ENCODE data around the gene AQP12A. TPM values are rescaled to one million over a fixed set of nuclear protein-coding genes. Genes with fewer than 3 reads are reported as not detected.

AQP12A gene
- total RNA-seq, 1 experiment from 2014 or later = not detected

DNA sequence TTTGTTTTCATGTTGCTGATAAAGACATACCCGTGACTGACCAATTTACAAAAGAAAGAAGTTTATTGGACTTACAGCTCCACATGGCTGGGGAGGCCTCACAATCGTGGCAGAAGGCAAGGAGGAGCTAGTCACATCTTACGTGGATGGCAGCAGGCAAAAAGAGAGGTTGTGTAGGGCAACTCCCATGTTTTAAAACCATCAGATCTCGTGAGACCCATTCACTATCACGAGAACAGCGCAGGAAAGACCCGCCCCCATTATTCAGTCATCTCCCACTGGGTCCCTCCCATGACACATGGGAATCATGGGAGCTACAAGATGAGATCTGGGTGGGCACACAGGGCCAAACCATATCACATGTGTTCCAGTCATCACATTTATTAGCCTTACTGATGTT, 16.8 kb downstream of the AQP12A start:
- H3K36me3 ChIP-seq (ENCODE audit: low read depth, low read length) = no peaks in the 10 kb centered on the region
- no peaks in the 10 kb centered on the region for H3K9me2 ChIP-seq (replicated peaks; ENCODE audit: low read length)
- no peaks in the 10 kb centered on the region for H3K9me3 ChIP-seq (ENCODE audit: low read length)
- intact Hi-C loops (cut with micrococcal nuclease) = no loop called here
- H3K9ac ChIP-seq (ENCODE audit: low read length) = no peak overlapping the region
- no peak overlapping the region for H2AFZ ChIP-seq (ENCODE audit: low read length)
- no peaks in the 10 kb centered on the region for H3F3A ChIP-seq (ENCODE audit: low read length, unreplicated experiment)
- BruUV-seq (replicated peaks) = no TSS peak
- no peaks in the 10 kb centered on the region for H3K79me2 ChIP-seq (ENCODE audit: low read length)
- ATAC-seq (no peak), DNase-seq (no peak)
- TF ChIP-seq EZH2phosphoT487 (IDR thresholded peaks at IDR 0.05; ENCODE audit: borderline replicate concordance, low read length) (no peak), EZH2 (IDR thresholded peaks at IDR 0.05; ENCODE audit: low read length, unreplicated experiment) (no peak)
- TF ChIP-seq, protein P1, sequence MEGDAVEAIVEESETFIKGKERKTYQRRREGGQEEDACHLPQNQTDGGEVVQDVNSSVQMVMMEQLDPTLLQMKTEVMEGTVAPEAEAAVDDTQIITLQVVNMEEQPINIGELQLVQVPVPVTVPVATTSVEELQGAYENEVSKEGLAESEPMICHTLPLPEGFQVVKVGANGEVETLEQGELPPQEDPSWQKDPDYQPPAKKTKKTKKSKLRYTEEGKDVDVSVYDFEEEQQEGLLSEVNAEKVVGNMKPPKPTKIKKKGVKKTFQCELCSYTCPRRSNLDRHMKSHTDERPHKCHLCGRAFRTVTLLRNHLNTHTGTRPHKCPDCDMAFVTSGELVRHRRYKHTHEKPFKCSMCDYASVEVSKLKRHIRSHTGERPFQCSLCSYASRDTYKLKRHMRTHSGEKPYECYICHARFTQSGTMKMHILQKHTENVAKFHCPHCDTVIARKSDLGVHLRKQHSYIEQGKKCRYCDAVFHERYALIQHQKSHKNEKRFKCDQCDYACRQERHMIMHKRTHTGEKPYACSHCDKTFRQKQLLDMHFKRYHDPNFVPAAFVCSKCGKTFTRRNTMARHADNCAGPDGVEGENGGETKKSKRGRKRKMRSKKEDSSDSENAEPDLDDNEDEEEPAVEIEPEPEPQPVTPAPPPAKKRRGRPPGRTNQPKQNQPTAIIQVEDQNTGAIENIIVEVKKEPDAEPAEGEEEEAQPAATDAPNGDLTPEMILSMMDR (conservative IDR thresholded peaks at IDR 0.05; ENCODE audit: low read depth, low read length) = no peak
- H3K27ac ChIP-seq (ENCODE audit: low read length) = no peak overlapping the region
- H3K4me1 ChIP-seq (ENCODE audit: insufficient read depth, low read length) = no peaks in the 10 kb centered on the region
- H3K4me2 ChIP-seq (ENCODE audit: low read length) = no peak overlapping the region
- H4K20me1 ChIP-seq (ENCODE audit: low read length) = no peaks in the 10 kb centered on the region
- POLR2A ChIA-PET (ENCODE audit: unreplicated experiment) = no interaction called here
- CTCF ChIA-PET = interaction anchor here (0.6 kb wide), 1 partner anchor 8 kb away, joined by 3 read pairs; no protein-coding TSS in a partner anchor
- peaks cover 66% of the 10 kb centered on the region for H3K27me3 ChIP-seq (ENCODE audit: low read length)
- no peak overlapping the region for H3K4me3 ChIP-seq (ENCODE audit: low read length)

GRCh38 chr2:240711296-240711695, 19.6 kb downstream of the AQP12A start:
- intact Hi-C loops (cut with micrococcal nuclease) = no loop called here
- DNase-seq (no peak), ATAC-seq (no peak)
- Histone ChIP-seq H3K4me3 (ENCODE audit: low read length) (no peak overlapping the region), H3K4me2 (ENCODE audit: low read length) (no peak overlapping the region), H3K9me3 (ENCODE audit: low read length) (no peaks in the 10 kb centered on the region), H3K79me2 (ENCODE audit: low read length) (no peaks in the 10 kb centered on the region), H3F3A (ENCODE audit: low read length, unreplicated experiment) (no peaks in the 10 kb centered on the region), H3K27ac (ENCODE audit: low read length) (no peak overlapping the region), H3K9ac (ENCODE audit: low read length) (no peak overlapping the region), H3K9me2 (replicated peaks; ENCODE audit: low read length) (no peaks in the 10 kb centered on the region), H2AFZ (ENCODE audit: low read length) (no peak overlapping the region), H3K4me1 (ENCODE audit: insufficient read depth, low read length) (no peaks in the 10 kb centered on the region), H3K27me3 (ENCODE audit: low read length) (peaks cover 64% of the 10 kb centered on the region), H3K36me3 (ENCODE audit: low read depth, low read length) (no peaks in the 10 kb centered on the region), H4K20me1 (ENCODE audit: low read length) (no peaks in the 10 kb centered on the region)
- CTCF ChIA-PET = no interaction called here
- POLR2A ChIA-PET (ENCODE audit: unreplicated experiment) = no interaction called here
- no peak for TF ChIP-seq EZH2phosphoT487 (IDR thresholded peaks at IDR 0.05; ENCODE audit: borderline replicate concordance, low read length)
- TF ChIP-seq, protein P1 (conservative IDR thresholded peaks at IDR 0.05; ENCODE audit: low read depth, low read length) = no peak
- TF ChIP-seq EZH2 (IDR thresholded peaks at IDR 0.05; ENCODE audit: low read length, unreplicated experiment) = no peak
- no TSS peak for BruUV-seq (replicated peaks)

- BruUV-seq (replicated peaks) = no TSS peak
- DNase-seq (no peak), ATAC-seq (no peak)
- H3K4me3 ChIP-seq (ENCODE audit: low read length) = no peak overlapping the region
- no peaks in the 10 kb centered on the region for H3K9me2 ChIP-seq (replicated peaks; ENCODE audit: low read length)
- POLR2A ChIA-PET (ENCODE audit: unreplicated experiment) = no interaction called here
- H3K79me2 ChIP-seq (ENCODE audit: low read length) = no peaks in the 10 kb centered on the region
- H3K9me3 ChIP-seq (ENCODE audit: low read length) = no peaks in the 10 kb centered on the region
- no peak overlapping the region for H3K9ac ChIP-seq (ENCODE audit: low read length)
- H3K4me1 ChIP-seq (ENCODE audit: insufficient read depth, low read length) = no peaks in the 10 kb centered on the region
- H4K20me1 ChIP-seq (ENCODE audit: low read length) = no peaks in the 10 kb centered on the region
- no peak overlapping the region for H3K4me2 ChIP-seq (ENCODE audit: low read length)
- H3K36me3 ChIP-seq (ENCODE audit: low read depth, low read length) = no peaks in the 10 kb centered on the region
- H3K27me3 ChIP-seq (ENCODE audit: low read length) = peaks cover 64% of the 10 kb centered on the region
- no peak overlapping the region for H2AFZ ChIP-seq (ENCODE audit: low read length)
- CTCF ChIA-PET = no interaction called here
- H3K27ac ChIP-seq (ENCODE audit: low read length) = no peak overlapping the region
- intact Hi-C loops (cut with micrococcal nuclease) = no loop called here
- TF ChIP-seq EZH2 (IDR thresholded peaks at IDR 0.05; ENCODE audit: low read length, unreplicated experiment) = no peak
- TF ChIP-seq, protein P1 (conservative IDR thresholded peaks at IDR 0.05; ENCODE audit: low read depth, low read length) = no peak
- TF ChIP-seq EZH2phosphoT487 (IDR thresholded peaks at IDR 0.05; ENCODE audit: borderline replicate concordance, low read length) = no peak
- H3F3A ChIP-seq (ENCODE audit: low read length, unreplicated experiment) = no peaks in the 10 kb centered on the region
These were observed 20.0 kb downstream of the AQP12A start for GRCh38 chr2:240711701-240712100.
